ENCODE results near the gene ZNF213.

Gene ZNF213

DNA sequence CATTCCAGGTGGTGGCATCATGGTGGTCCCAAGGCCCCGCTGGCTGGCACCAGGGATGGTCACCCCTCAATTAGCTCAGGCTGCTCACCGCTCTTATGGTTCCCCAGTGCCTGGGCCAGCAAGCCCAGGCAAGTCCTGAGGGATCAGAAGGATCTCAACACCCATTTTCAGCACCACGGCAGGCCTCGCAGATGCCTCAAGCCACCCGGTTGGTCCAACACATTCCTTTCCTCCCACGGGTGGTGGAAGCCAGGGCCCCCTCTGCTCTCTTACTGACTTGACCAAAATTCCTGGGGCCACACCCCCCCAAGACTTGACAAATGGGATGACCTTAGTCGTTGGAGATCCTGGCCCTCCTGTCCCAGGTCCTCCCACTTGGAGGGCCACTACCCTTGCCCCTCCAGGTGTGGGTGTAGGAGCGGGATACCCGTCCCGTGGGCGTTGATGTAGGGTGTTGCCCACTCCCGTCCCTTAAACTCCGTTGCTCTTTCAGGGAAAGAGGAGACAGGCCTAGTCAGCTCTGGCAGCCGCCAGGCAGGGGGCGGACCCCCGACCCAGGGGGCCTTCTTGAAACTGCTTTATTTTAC lies 16.5 kb upstream of the ZNF213 start:
- H3K27ac ChIP-seq (ENCODE audit: low read depth, low read length, poor library complexity, severe bottlenecking) = no peak overlapping the region
- no peak overlapping the region for H3K4me2 ChIP-seq (ENCODE audit: low read length)
- H3K79me2 ChIP-seq (ENCODE audit: insufficient read depth, low read length) = no peaks in the 10 kb centered on the region
- H3K9ac ChIP-seq (ENCODE audit: low read length) = no peak overlapping the region
- no peak overlapping the region for H2AFZ ChIP-seq (ENCODE audit: low read length)
- H3K27me3 ChIP-seq (ENCODE audit: insufficient read depth, low read length) = peaks cover 14% of the 10 kb centered on the region; the same call in 1 of the 2 replicates
- no peaks in the 10 kb centered on the region for H3K9me3 ChIP-seq (ENCODE audit: low read length)
- H3F3A ChIP-seq (ENCODE audit: insufficient read depth, low read length) = no peaks in the 10 kb centered on the region
- TF ChIP-seq EZH2 (IDR thresholded peaks at IDR 0.05; ENCODE audit: borderline replicate concordance, low read length) = no peak
- TF ChIP-seq, protein P1, sequence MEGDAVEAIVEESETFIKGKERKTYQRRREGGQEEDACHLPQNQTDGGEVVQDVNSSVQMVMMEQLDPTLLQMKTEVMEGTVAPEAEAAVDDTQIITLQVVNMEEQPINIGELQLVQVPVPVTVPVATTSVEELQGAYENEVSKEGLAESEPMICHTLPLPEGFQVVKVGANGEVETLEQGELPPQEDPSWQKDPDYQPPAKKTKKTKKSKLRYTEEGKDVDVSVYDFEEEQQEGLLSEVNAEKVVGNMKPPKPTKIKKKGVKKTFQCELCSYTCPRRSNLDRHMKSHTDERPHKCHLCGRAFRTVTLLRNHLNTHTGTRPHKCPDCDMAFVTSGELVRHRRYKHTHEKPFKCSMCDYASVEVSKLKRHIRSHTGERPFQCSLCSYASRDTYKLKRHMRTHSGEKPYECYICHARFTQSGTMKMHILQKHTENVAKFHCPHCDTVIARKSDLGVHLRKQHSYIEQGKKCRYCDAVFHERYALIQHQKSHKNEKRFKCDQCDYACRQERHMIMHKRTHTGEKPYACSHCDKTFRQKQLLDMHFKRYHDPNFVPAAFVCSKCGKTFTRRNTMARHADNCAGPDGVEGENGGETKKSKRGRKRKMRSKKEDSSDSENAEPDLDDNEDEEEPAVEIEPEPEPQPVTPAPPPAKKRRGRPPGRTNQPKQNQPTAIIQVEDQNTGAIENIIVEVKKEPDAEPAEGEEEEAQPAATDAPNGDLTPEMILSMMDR (IDR thresholded peaks at IDR 0.05; ENCODE audit: low read length) = no peak
- H4K20me1 ChIP-seq (ENCODE audit: insufficient read depth, low read length) = no peaks in the 10 kb centered on the region
- no peaks in the 10 kb centered on the region for H3K36me3 ChIP-seq (ENCODE audit: insufficient read depth, low read length)
- no peaks in the 10 kb centered on the region for H3K9me2 ChIP-seq (ENCODE audit: low read depth, low read length)
- no peak overlapping the region for H3K4me3 ChIP-seq (ENCODE audit: low read depth, low read length, poor library complexity, severe bottlenecking)
- no peaks in the 10 kb centered on the region for H3K4me1 ChIP-seq (ENCODE audit: insufficient read depth, low read length, severe bottlenecking)

DNA sequence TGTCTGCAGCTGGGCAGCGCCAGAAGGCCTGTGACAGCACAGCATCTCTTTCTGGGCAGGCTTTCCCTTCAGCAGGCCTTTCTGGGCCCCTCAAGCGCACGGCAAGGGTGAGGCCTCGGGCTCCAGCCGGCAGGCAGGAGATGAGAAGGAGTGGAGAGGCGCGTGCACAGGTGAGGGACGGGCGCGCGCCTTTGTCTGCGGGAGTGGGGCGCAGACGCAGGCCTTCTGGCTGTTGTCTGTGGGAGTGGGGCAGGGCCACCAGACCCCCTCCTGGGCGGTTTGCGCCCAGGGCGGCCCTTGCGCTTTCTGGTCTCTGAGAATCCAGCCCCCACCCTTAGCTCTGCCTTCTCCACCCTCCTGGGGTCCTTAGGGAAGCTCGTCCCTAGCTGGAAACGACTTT lies 16.0 kb upstream of the ZNF213 start:
- Histone ChIP-seq H3F3A (ENCODE audit: insufficient read depth, low read length) (no peaks in the 10 kb centered on the region), H4K20me1 (ENCODE audit: insufficient read depth, low read length) (no peaks in the 10 kb centered on the region)

DNA sequence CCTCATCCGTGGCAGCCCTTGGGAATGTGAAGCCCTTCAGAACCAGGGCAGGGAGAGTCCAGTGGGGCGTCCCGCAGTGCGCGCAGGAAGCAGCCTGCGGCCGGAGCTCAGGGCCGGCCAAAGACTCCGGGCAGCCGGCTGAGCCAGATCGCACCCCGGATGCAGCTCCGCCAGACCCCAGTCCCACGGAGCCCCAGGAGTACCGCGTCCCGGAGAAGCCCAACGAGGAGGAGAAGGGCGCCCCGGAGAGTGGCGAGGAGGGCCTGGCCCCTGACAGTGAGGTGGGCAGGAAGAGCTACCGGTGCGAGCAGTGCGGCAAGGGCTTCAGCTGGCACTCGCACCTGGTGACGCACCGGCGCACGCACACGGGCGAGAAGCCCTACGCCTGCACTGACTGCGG lies 15.5 kb upstream of the ZNF213 start:
- H3F3A ChIP-seq (ENCODE audit: insufficient read depth, low read length) = no peaks in the 10 kb centered on the region
- peaks cover 14% of the 10 kb centered on the region; the same call in 1 of the 2 replicates for H3K27me3 ChIP-seq (ENCODE audit: insufficient read depth, low read length)
- H3K79me2 ChIP-seq (ENCODE audit: insufficient read depth, low read length) = no peaks in the 10 kb centered on the region
- H3K9me3 ChIP-seq (ENCODE audit: low read length) = no peaks in the 10 kb centered on the region
- no peak overlapping the region for H3K9ac ChIP-seq (ENCODE audit: low read length)
- H3K4me2 ChIP-seq (ENCODE audit: low read length) = no peak overlapping the region
- peaks cover 6% of the 10 kb centered on the region for H3K4me1 ChIP-seq (ENCODE audit: insufficient read depth, low read length, severe bottlenecking)
- H3K9me2 ChIP-seq (ENCODE audit: low read depth, low read length) = no peaks in the 10 kb centered on the region
- H2AFZ ChIP-seq (ENCODE audit: low read length) = no peak overlapping the region
- H3K4me3 ChIP-seq (ENCODE audit: low read depth, low read length, poor library complexity, severe bottlenecking) = no peak overlapping the region
- no peak for TF ChIP-seq EZH2 (IDR thresholded peaks at IDR 0.05; ENCODE audit: borderline replicate concordance, low read length)
- H4K20me1 ChIP-seq (ENCODE audit: insufficient read depth, low read length) = no peaks in the 10 kb centered on the region
- no peaks in the 10 kb centered on the region for H3K36me3 ChIP-seq (ENCODE audit: insufficient read depth, low read length)
- no peak overlapping the region for H3K27ac ChIP-seq (ENCODE audit: low read depth, low read length, poor library complexity, severe bottlenecking)

More for the DNA sequence above, 16.0 kb upstream of the ZNF213 start:
- peaks cover 14% of the 10 kb centered on the region; the same call in 1 of the 2 replicates for H3K27me3 ChIP-seq (ENCODE audit: insufficient read depth, low read length)
- no peak overlapping the region for H3K9ac ChIP-seq (ENCODE audit: low read length)
- H3K4me3 ChIP-seq (ENCODE audit: low read depth, low read length, poor library complexity, severe bottlenecking) = no peak overlapping the region
- peaks cover 5% of the 10 kb centered on the region for H3K4me1 ChIP-seq (ENCODE audit: insufficient read depth, low read length, severe bottlenecking)
- H3K9me2 ChIP-seq (ENCODE audit: low read depth, low read length) = no peaks in the 10 kb centered on the region
- H2AFZ ChIP-seq (ENCODE audit: low read length) = no peak overlapping the region
- no peak overlapping the region for H3K27ac ChIP-seq (ENCODE audit: low read depth, low read length, poor library complexity, severe bottlenecking)
- H3K79me2 ChIP-seq (ENCODE audit: insufficient read depth, low read length) = no peaks in the 10 kb centered on the region
- no peak for TF ChIP-seq EZH2 (IDR thresholded peaks at IDR 0.05; ENCODE audit: borderline replicate concordance, low read length)
- TF ChIP-seq, protein P1 (IDR thresholded peaks at IDR 0.05; ENCODE audit: low read length) = no peak
- H3K4me2 ChIP-seq (ENCODE audit: low read length) = no peak overlapping the region
- no peaks in the 10 kb centered on the region for H3K9me3 ChIP-seq (ENCODE audit: low read length)
- H3K36me3 ChIP-seq (ENCODE audit: insufficient read depth, low read length) = no peaks in the 10 kb centered on the region

Data from OCI-LY1 (cell line).